K562 (cell line): ENCODE measurements around the gene ENO2. TPM values are rescaled to one million over a fixed set of nuclear protein-coding genes. Genes with fewer than 3 reads are reported as not detected.

Experiments
- ATAC-seq: fragments of 200-7000 bp; cut with Tn5 transposase; 3 replicates; pipeline ENCODE4 v1.9.1; 2020; ENCODE audit warnings: moderate library complexity
- BruUV-seq: library from RNA; stranded (reverse); fragments of 400-500 nt; replicated peaks from 2 replicates; lab custom pipeline; 2021; lab: Mats Ljungman, UMichigan
- CTCF ChIA-PET: fragments of 300-600 bp; formaldehyde crosslinking; extraction: SDS; loops from one replicate; lab custom pipeline; 2021; ENCODE audit warnings: low intra/inter-chr PET ratio; lab: Yijun Ruan, JAX
- POLR2A ChIA-PET: fragments of 300-600, 350-650 bp; sonication (Branson Sonifier 250); formaldehyde crosslinking; extraction: SDS; loops from one replicate; lab custom pipeline; 2021; ENCODE audit warnings: antibody characterized with exemption, inconsistent platforms; lab: Yijun Ruan, JAX
- DNase-seq, 4 experiments: peaks; one replicate each; pipeline versions ENCODE4 v3.0.0 to v3.0.0-alpha.2; 2011 to 2018; ENCODE audit warnings: low spot score in 3 of 4, mixed read lengths in 3 of 4; ENCODE audit errors: extremely low read depth in 1 of 4
- FAIRE-seq: peaks from 2 replicates; lab custom pipeline; 2011; peaks lifted over from hg19 to GRCh38; lab: Jason Lieb, UNC
- H2AFZ ChIP-seq: 2 replicates; pipeline ENCODE4 v1.6.0; 2011; ENCODE audit warnings: low read depth, low read length, control low read depth, inconsistent platforms
- H3K27ac ChIP-seq: fragments of 200-600 bp; 3 replicates; pipeline ENCODE4 v1.8.0; 2011; ENCODE audit warnings: low read depth, mild to moderate bottlenecking, control low read depth, inconsistent platforms, low read length, moderate library complexity, mixed read lengths; ENCODE audit errors: extremely low read depth
- H3K27me3 ChIP-seq, 2 experiments: fragments of 300-600 bp in 1 of 2; 2 replicates in 1 of 2; 3 replicates in 1 of 2; pipeline versions ENCODE4 v1.6.0 to v1.8.0; 2011; ENCODE audit warnings: inconsistent platforms in 2 of 2, low read length in 2 of 2, mild to moderate bottlenecking in 1 of 2, mixed read lengths in 1 of 2, moderate library complexity in 1 of 2; ENCODE audit not compliant: control insufficient read depth in 2 of 2, insufficient read depth in 2 of 2
- H3K36me3 ChIP-seq: fragments of 300-600 bp; 3 replicates; pipeline ENCODE4 v1.8.0; 2011; ENCODE audit warnings: mild to moderate bottlenecking, low read length, inconsistent platforms; ENCODE audit not compliant: control insufficient read depth, insufficient read depth
- H3K4me1 ChIP-seq, 2 experiments: fragments of 200-600 bp in 1 of 2; replicated peaks in 1 of 2; 2 replicates in 1 of 2; 3 replicates in 1 of 2; pipeline versions ENCODE4 v1.5.1 to v1.8.0; 2011; ENCODE audit warnings: inconsistent platforms in 2 of 2, low read length in 2 of 2, mild to moderate bottlenecking in 1 of 2, mixed read lengths in 1 of 2, moderate library complexity in 1 of 2; ENCODE audit not compliant: control insufficient read depth in 2 of 2, insufficient read depth in 2 of 2
- H3K4me2 ChIP-seq: 2 replicates; pipeline ENCODE4 v1.6.1; 2011; ENCODE audit warnings: low read length, control low read depth, inconsistent platforms, mixed read lengths; ENCODE audit not compliant: insufficient read depth
- H3K4me3 ChIP-seq: fragments of 200-600 bp; sonication (generic), shearing (Covaris generic); 2 replicates; pipeline ENCODE4 v1.5.1; 2016; ENCODE audit warnings: control low read depth, inconsistent platforms
- H3K79me2 ChIP-seq: fragments of 200-600 bp; 3 replicates; pipeline ENCODE4 v1.8.0; 2011; ENCODE audit warnings: low read length, inconsistent platforms; ENCODE audit not compliant: control insufficient read depth, insufficient read depth
- H3K9ac ChIP-seq, 2 experiments: 2 replicates each; pipeline versions ENCODE4 v1.6.0 to v1.6.1; 2011; ENCODE audit warnings: low read depth in 2 of 2, low read length in 2 of 2, control low read depth in 1 of 2, inconsistent platforms in 1 of 2, mild to moderate bottlenecking in 1 of 2, mixed read lengths in 1 of 2; ENCODE audit not compliant: insufficient read depth in 1 of 2
- H3K9me1 ChIP-seq: one replicate; pipeline ENCODE4 v1.6.0; 2011; ENCODE audit warnings: inconsistent platforms, mild to moderate bottlenecking, low read length, moderate library complexity; ENCODE audit not compliant: control insufficient read depth, insufficient read depth
- H3K9me3 ChIP-seq: replicated peaks from 2 replicates; pipeline ENCODE4 v1.5.1; 2011; ENCODE audit warnings: low read depth, low read length, inconsistent platforms; ENCODE audit not compliant: control insufficient read depth, insufficient read depth
- H4K20me1 ChIP-seq: replicated peaks from 2 replicates; pipeline ENCODE4 v1.6.1; 2011; ENCODE audit warnings: low read length, inconsistent platforms, mixed read lengths; ENCODE audit not compliant: control insufficient read depth, insufficient read depth
- CSDE1 ChIP-seq, 2 experiments: fragments of 450-650 bp; IDR thresholded peaks; 2 replicates each; pipeline ENCODE4 v1.6.1; 2016; ENCODE audit warnings: mild to moderate bottlenecking in 1 of 2
- FOXO4 ChIP-seq: fragments of 450-650 bp; formaldehyde crosslinking; IDR thresholded peaks from 2 replicates; pipeline ENCODE4 v1.4.0; 2020; ENCODE audit warnings: mild to moderate bottlenecking, moderate library complexity
- MAFK ChIP-seq: IDR thresholded peaks from 2 replicates; pipeline ENCODE4 v1.6.1; 2011; ENCODE audit warnings: low read length, improper control_type of control experiment
- NCOA2 ChIP-seq, 2 experiments: fragments of 450-650 bp; IDR thresholded peaks; 2 replicates each; pipeline ENCODE4 v1.6.1; 2018; ENCODE audit warnings: mild to moderate bottlenecking in 2 of 2, moderate library complexity in 1 of 2; ENCODE audit not compliant: partially characterized antibody in 2 of 2
- PHTF2 ChIP-seq: fragments of 250-450 bp; sonication (Bioruptor Pico); IDR thresholded peaks from 2 replicates; pipeline ENCODE4 v1.5.0; 2021; ENCODE audit warnings: mild to moderate bottlenecking
- POLR2H ChIP-seq: IDR thresholded peaks from 2 replicates; pipeline ENCODE4 v1.6.1; 2016; ENCODE audit warnings: missing genetic modification characterization, low read depth, mild to moderate bottlenecking, control low read depth, missing compliant biosample characterization, moderate library complexity
- RNF2 ChIP-seq: sonication (generic); IDR thresholded peaks from 2 replicates; pipeline ENCODE4 v1.6.1; 2016
- RNF219 ChIP-seq: fragments of 250-450 bp; sonication (Bioruptor Pico); IDR thresholded peaks from 2 replicates; pipeline ENCODE4 v1.5.0; 2022; ENCODE audit warnings: mild to moderate bottlenecking
- SETDB1 ChIP-seq: IDR thresholded peaks from one replicate; pipeline ENCODE4 v1.6.1; 2012; ENCODE audit warnings: low read length, control low read depth, inconsistent platforms
- SP2 ChIP-seq: IDR thresholded peaks from 2 replicates; pipeline ENCODE4 v1.6.1; 2011; ENCODE audit warnings: mild to moderate bottlenecking, low read depth, low read length, moderate library complexity; ENCODE audit not compliant: poor library complexity, severe bottlenecking; ENCODE audit errors: extremely low read depth
- U2AF2 ChIP-seq: fragments of 200-400 bp; formaldehyde crosslinking; optimal IDR thresholded peaks from 2 replicates; pipeline ENCODE3; 2017; ENCODE audit warnings: low read depth, mild to moderate bottlenecking, low read length
- ZNF217 ChIP-seq: sonication (generic); formaldehyde crosslinking; IDR thresholded peaks from 2 replicates; pipeline ENCODE4 v1.8.0; 2022; ENCODE audit warnings: mild to moderate bottlenecking, missing genetic modification reagents
- ZNF41 ChIP-seq: fragments of 250-450 bp; sonication (Bioruptor Pico); conservative IDR thresholded peaks from 2 replicates; pipeline ENCODE4 v1.4.0; 2020; ENCODE audit warnings: mild to moderate bottlenecking
- ZNF589 ChIP-seq: fragments of 200-800 bp; sonication (Bioruptor generic); IDR thresholded peaks from 2 replicates; pipeline ENCODE4 v1.6.1; 2016; ENCODE audit warnings: low read depth, missing genetic modification characterization, missing compliant biosample characterization
- WGBS: fragments of 100-300 bp; shearing (Covaris generic); methylation state at CpG from one replicate; pipeline ENCODE4 v1.1.6; 2016; ENCODE audit warnings: low coverage, mixed read lengths; ENCODE audit not compliant: insufficient coverage; ENCODE audit errors: missing lambda C conversion rate; 5-methylcytosine and 5-hydroxymethylcytosine counted together
- in situ Hi-C: fragments of 300-500 bp; cut with MboI; formaldehyde crosslinking; loops from 4 replicates; pipeline ENCODE4 v1.15.0; 2018; ENCODE audit warnings: inconsistent platforms, mixed read lengths
- intact Hi-C: fragments of 100-400 bp; cut with micrococcal nuclease; formaldehyde crosslinking; loops from 2 replicates; pipeline ENCODE4 v1.14.2; 2022
- polyA plus RNA-seq, 8 experiments: library from polyadenylated mRNA; depleted of rRNA in 4 of 8; stranded (reverse) in 5 of 8; unstranded in 3 of 8; fragments of >200 nt; fragmentation: Nextera tagmentation in 2 of 8; fragmentation: Illumina TruSeq in 1 of 8; extraction: Ambion mirVana in 2 of 8; extraction: Trizol in 1 of 8; gene quantifications; 2 replicates each; pipeline versions ENCODE4 v1.2.1 to v1.2.3, GENCODE V29; 2011 to 2014; ENCODE audit warnings: inconsistent platforms in 1 of 8, missing spikeins in 1 of 8
- total RNA-seq, 7 experiments: library from RNA; depleted of rRNA in 6 of 7; stranded (reverse); fragments of >200 nt in 6 of 7; fragmentation: Illumina TruSeq in 2 of 7; extraction: Trizol in 2 of 7; gene quantifications; 2 replicates each; pipeline versions ENCODE4 v1.2.1 to v1.2.3, GENCODE V29; 2011 to 2021; ENCODE audit warnings: low replicate concordance in 1 of 7
- TF ChIP-seq, protein P1 (sequence below): fragments of 450-650 bp; formaldehyde crosslinking; IDR thresholded peaks from 2 replicates; pipeline ENCODE4 v1.4.0; 2020; ENCODE audit warnings: mild to moderate bottlenecking, moderate library complexity

ENO2 gene
- total and polyA plus RNA-seq, 9 of the 15 experiments (the other 6 are each of a cell fraction or from before 2014, with no cell fraction given) = 10.9 to 43.3 (median 21.0) TPM

DNA sequence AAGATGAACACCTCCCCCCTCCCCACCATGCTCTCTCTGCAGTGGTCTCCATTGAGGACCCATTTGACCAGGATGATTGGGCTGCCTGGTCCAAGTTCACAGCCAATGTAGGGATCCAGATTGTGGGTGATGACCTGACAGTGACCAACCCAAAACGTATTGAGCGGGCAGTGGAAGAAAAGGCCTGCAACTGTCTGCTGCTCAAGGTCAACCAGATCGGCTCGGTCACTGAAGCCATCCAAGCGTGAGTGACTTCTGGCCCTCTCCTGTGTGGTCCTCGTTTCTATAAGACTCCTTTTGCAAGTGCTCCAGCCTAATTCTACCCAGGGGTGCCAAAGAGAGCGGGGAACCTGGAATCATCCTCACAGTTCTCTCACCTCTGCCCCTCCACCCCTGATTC lies 7.2 kb downstream of the ENO2 start:
- FAIRE-seq (no peak), DNase-seq (no peak), ATAC-seq (no peak)
- H3K4me3 ChIP-seq = no peak overlapping the region
- 0 out of 3 replicates have a peak, but pooled peaks cover 3% of the 10 kb centered on the region for H3K79me2 ChIP-seq
- TF ChIP-seq MAFK (no peak), RNF219 (CRISPR knock-in tag) (no peak), PHTF2 (CRISPR knock-in tag) (no peak), SP2 (no peak), CSDE1 (IDR thresholded peaks at IDR 0.05) (no peak), FOXO4 (CRISPR knock-in tag) (no peak), SETDB1 (no peak), ZNF589 (CRISPR knock-in tag) (no peak), ZNF217 (CRISPR knock-in tag) (no peak), ZNF41 (CRISPR knock-in tag) (no peak), U2AF2 (no peak), POLR2H (tag) (no peak), NCOA2 (IDR thresholded peaks at IDR 0.05; ENCODE audit: partially characterized antibody in 2 of 2) (no peak), RNF2 (no peak)
- TF ChIP-seq, protein P1, sequence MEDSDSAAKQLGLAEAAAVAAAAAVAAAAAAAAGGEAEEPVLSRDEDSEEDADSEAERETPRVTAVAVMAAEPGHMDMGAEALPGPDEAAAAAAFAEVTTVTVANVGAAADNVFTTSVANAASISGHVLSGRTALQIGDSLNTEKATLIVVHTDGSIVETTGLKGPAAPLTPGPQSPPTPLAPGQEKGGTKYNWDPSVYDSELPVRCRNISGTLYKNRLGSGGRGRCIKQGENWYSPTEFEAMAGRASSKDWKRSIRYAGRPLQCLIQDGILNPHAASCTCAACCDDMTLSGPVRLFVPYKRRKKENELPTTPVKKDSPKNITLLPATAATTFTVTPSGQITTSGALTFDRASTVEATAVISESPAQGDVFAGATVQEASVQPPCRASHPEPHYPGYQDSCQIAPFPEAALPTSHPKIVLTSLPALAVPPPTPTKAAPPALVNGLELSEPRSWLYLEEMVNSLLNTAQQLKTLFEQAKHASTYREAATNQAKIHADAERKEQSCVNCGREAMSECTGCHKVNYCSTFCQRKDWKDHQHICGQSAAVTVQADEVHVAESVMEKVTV (CRISPR knock-in tag) = no peak
- peaks cover 26% of the 10 kb centered on the region; the same call in 2 of the 3 replicates for H3K36me3 ChIP-seq
- WGBS = 64% methylated on average over 6 of the region's 7 CpGs
- peaks cover 19 to 26% of the 10 kb centered on the region in 2 experiments; a peak in 4 of 5 replicates for H3K4me1 ChIP-seq
- no peak overlapping the region for H2AFZ ChIP-seq
- H4K20me1 ChIP-seq = no peaks in the 10 kb centered on the region
- H3K9ac ChIP-seq = peak overlapping the region in 1 of 2 experiments; percentile 36; a peak in 1 of 4 replicates
- H3K4me2 ChIP-seq = no peak overlapping the region
- intact Hi-C loops (no loop called here), in situ Hi-C loops (no loop called here)
- no peaks in the 10 kb centered on the region for H3K27me3 ChIP-seq
- ChIA-PET POLR2A (interaction anchor here (0.8 to 1.0 kb wide), 3 partner anchors 18 to 31 kb away, joined by 3 read pairs; partner anchors contain the start of genes C12orf57 and RNU7-1), CTCF (no interaction called here)
- peaks cover 4% of the 10 kb centered on the region for H3K9me1 ChIP-seq
- H3K9me3 ChIP-seq = no peaks in the 10 kb centered on the region
- no peak overlapping the region for H3K27ac ChIP-seq
- BruUV-seq = no TSS peak
